H1 (cell line): ENCODE measurements around the gene INPP5A. TPM values are rescaled to one million over a fixed set of nuclear protein-coding genes. Genes with fewer than 3 reads are reported as not detected.

ENCODE experiments used
- CHD1 ChIP-seq: IDR thresholded peaks from 2 replicates; pipeline ENCODE4 v1.6.1; 2012; ENCODE audit warnings: low read depth, low read length, improper control_type of control experiment
- CTCF ChIP-seq, 3 experiments: IDR thresholded peaks; 1 replicate in 2 of 3; 2 replicates in 1 of 3; pipeline versions ENCODE4 v1.5.1 to v1.6.1; 2011; ENCODE audit warnings: low read length in 3 of 3, mild to moderate bottlenecking in 3 of 3, inconsistent platforms in 2 of 3, low read depth in 1 of 3, moderate library complexity in 1 of 3; ENCODE audit not compliant: insufficient read depth in 1 of 3; ENCODE audit errors: control extremely low read depth in 1 of 3
- polyA plus RNA-seq, 7 experiments: library from polyadenylated mRNA; depleted of rRNA in 3 of 7; stranded (reverse) in 5 of 7; unstranded in 2 of 7; fragments of >200 nt in 5 of 7; fragments of 200-250 nt in 2 of 7; gene quantifications; 1 replicate in 5 of 7; 2 replicates in 1 of 7; 4 replicates in 1 of 7; pipeline versions ENCODE4 v1.2.1 to v1.2.3, GENCODE V29; 2011 to 2013; ENCODE audit warnings: missing spikeins in 2 of 7, mixed read lengths in 2 of 7
- total RNA-seq: library from RNA; stranded (reverse); fragmentation: NEBNext Ultra II Directional; extraction: Animal tissue kit (Norgen Biotek cat#: 25700); gene quantifications from 2 replicates; pipeline ENCODE4 v1.2.1, GENCODE V29; 2021
- TF ChIP-seq, protein P1 (sequence below): fragments of 300-600 bp; sonication (generic); IDR thresholded peaks from 2 replicates; pipeline ENCODE4 v1.7.1; 2012; ENCODE audit warnings: low read length, moderate library complexity, mild to moderate bottlenecking, inconsistent platforms; ENCODE audit not compliant: insufficient replicate concordance

The INPP5A gene
- total and polyA plus RNA-seq, 2 of the 8 experiments (the other 6 are each of a cell fraction or from before 2014, with no cell fraction given): 19.7 to 27.5 TPM

- TF ChIP-seq, protein P1, sequence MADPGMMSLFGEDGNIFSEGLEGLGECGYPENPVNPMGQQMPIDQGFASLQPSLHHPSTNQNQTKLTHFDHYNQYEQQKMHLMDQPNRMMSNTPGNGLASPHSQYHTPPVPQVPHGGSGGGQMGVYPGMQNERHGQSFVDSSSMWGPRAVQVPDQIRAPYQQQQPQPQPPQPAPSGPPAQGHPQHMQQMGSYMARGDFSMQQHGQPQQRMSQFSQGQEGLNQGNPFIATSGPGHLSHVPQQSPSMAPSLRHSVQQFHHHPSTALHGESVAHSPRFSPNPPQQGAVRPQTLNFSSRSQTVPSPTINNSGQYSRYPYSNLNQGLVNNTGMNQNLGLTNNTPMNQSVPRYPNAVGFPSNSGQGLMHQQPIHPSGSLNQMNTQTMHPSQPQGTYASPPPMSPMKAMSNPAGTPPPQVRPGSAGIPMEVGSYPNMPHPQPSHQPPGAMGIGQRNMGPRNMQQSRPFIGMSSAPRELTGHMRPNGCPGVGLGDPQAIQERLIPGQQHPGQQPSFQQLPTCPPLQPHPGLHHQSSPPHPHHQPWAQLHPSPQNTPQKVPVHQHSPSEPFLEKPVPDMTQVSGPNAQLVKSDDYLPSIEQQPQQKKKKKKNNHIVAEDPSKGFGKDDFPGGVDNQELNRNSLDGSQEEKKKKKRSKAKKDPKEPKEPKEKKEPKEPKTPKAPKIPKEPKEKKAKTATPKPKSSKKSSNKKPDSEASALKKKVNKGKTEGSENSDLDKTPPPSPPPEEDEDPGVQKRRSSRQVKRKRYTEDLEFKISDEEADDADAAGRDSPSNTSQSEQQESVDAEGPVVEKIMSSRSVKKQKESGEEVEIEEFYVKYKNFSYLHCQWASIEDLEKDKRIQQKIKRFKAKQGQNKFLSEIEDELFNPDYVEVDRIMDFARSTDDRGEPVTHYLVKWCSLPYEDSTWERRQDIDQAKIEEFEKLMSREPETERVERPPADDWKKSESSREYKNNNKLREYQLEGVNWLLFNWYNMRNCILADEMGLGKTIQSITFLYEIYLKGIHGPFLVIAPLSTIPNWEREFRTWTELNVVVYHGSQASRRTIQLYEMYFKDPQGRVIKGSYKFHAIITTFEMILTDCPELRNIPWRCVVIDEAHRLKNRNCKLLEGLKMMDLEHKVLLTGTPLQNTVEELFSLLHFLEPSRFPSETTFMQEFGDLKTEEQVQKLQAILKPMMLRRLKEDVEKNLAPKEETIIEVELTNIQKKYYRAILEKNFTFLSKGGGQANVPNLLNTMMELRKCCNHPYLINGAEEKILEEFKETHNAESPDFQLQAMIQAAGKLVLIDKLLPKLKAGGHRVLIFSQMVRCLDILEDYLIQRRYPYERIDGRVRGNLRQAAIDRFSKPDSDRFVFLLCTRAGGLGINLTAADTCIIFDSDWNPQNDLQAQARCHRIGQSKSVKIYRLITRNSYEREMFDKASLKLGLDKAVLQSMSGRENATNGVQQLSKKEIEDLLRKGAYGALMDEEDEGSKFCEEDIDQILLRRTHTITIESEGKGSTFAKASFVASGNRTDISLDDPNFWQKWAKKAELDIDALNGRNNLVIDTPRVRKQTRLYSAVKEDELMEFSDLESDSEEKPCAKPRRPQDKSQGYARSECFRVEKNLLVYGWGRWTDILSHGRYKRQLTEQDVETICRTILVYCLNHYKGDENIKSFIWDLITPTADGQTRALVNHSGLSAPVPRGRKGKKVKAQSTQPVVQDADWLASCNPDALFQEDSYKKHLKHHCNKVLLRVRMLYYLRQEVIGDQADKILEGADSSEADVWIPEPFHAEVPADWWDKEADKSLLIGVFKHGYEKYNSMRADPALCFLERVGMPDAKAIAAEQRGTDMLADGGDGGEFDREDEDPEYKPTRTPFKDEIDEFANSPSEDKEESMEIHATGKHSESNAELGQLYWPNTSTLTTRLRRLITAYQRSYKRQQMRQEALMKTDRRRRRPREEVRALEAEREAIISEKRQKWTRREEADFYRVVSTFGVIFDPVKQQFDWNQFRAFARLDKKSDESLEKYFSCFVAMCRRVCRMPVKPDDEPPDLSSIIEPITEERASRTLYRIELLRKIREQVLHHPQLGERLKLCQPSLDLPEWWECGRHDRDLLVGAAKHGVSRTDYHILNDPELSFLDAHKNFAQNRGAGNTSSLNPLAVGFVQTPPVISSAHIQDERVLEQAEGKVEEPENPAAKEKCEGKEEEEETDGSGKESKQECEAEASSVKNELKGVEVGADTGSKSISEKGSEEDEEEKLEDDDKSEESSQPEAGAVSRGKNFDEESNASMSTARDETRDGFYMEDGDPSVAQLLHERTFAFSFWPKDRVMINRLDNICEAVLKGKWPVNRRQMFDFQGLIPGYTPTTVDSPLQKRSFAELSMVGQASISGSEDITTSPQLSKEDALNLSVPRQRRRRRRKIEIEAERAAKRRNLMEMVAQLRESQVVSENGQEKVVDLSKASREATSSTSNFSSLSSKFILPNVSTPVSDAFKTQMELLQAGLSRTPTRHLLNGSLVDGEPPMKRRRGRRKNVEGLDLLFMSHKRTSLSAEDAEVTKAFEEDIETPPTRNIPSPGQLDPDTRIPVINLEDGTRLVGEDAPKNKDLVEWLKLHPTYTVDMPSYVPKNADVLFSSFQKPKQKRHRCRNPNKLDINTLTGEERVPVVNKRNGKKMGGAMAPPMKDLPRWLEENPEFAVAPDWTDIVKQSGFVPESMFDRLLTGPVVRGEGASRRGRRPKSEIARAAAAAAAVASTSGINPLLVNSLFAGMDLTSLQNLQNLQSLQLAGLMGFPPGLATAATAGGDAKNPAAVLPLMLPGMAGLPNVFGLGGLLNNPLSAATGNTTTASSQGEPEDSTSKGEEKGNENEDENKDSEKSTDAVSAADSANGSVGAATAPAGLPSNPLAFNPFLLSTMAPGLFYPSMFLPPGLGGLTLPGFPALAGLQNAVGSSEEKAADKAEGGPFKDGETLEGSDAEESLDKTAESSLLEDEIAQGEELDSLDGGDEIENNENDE: no peak
- TF ChIP-seq CHD1 (no peak), CTCF (IDR thresholded peaks at IDR 0.05; ENCODE audit: control extremely low read depth in 1 of 3, insufficient read depth in 1 of 3, low read depth in 1 of 3, low read length in 3 of 3) (no peak)
Observed at GRCh38 chr10:132832186-132832969, 294.8 kb downstream of the INPP5A start (continued).
